Fibroblast of lung (primary cell): Measurements from ENCODE around the gene MYL6.

Source experiments
- CTCF ChIP-seq, 2 donors: IDR thresholded peaks in 1 of 2; conservative IDR thresholded peaks in 1 of 2; 1 replicate in 1 of 2; 2 replicates in 1 of 2; pipeline ENCODE4 v1.5.1; 2011 to 2012; ENCODE audit warnings: low read length in 2 of 2, control low read depth in 1 of 2, inconsistent platforms in 1 of 2, low read depth in 1 of 2, mild to moderate bottlenecking in 1 of 2
- EZH2 ChIP-seq: IDR thresholded peaks from 2 replicates; pipeline ENCODE4 v1.5.1; 2012; ENCODE audit warnings: low read length, control low read depth, mild to moderate bottlenecking; ENCODE audit errors: missing control alignments

GRCh38 chr12:56128670-56129205 lies 29.4 kb upstream of the MYL6 start:
- TF ChIP-seq CTCF (conservative IDR thresholded peaks at IDR 0.05 in 1 of 2, IDR thresholded peaks at IDR 0.05 in 1 of 2; ENCODE audit: low read depth in 1 of 2, low read length in 2 of 2), result no peak
- TF ChIP-seq EZH2, result no peak
